WTC11 (cell line): ENCODE results near the gene GLTPD2. TPM values are rescaled to one million over a fixed set of nuclear protein-coding genes. Genes with fewer than 3 reads are reported as not detected.

Experiments used
- ATAC-seq: fragments of 200-7000 bp; cut with Tn5 transposase; 2 replicates; pipeline ENCODE4 v1.10.0; 2021; ENCODE audit warnings: mild to moderate bottlenecking, moderate library complexity
- CTCF ChIA-PET: fragments of 300-600 bp; sonication (Branson Sonifier 250); formaldehyde crosslinking; loops from one replicate; lab custom pipeline; 2021; ENCODE audit warnings: antibody characterized with exemption; lab: Charles Lee
- POLR2A ChIA-PET: fragments of 350-600 bp; sonication (Branson Sonifier 250); formaldehyde crosslinking; loops from one replicate; lab custom pipeline; 2021; ENCODE audit warnings: antibody characterized with exemption; lab: Charles Lee
- DNase-seq: peaks from one replicate; pipeline ENCODE4 v3.0.0; 2021; ENCODE audit warnings: low spot score
- H3K27ac Mint-ChIP-seq: 2 replicates; pipeline ENCODE4 v1.8.0; 2021; ENCODE audit warnings: mixed read lengths
- H3K27me3 Mint-ChIP-seq: 2 replicates; pipeline ENCODE4 v1.8.0; 2021; ENCODE audit warnings: low read depth, mild to moderate bottlenecking, moderate library complexity, mixed read lengths
- H3K36me3 Mint-ChIP-seq: 2 replicates; pipeline ENCODE4 v1.8.0; 2021; ENCODE audit warnings: mixed read lengths
- H3K4me1 Mint-ChIP-seq: 2 replicates; pipeline ENCODE4 v1.8.0; 2022; ENCODE audit warnings: mixed read lengths
- H3K4me3 Mint-ChIP-seq: 2 replicates; pipeline ENCODE4 v1.8.0; 2021; ENCODE audit warnings: mild to moderate bottlenecking, moderate library complexity, mixed read lengths
- H3K9me3 Mint-ChIP-seq: 2 replicates; pipeline ENCODE4 v1.8.0; 2021; ENCODE audit warnings: mixed read lengths
- ARID4B ChIP-seq: sonication (generic); formaldehyde crosslinking; IDR thresholded peaks from 2 replicates; pipeline ENCODE4 v1.8.0; 2023; ENCODE audit warnings: missing genetic modification reagents, mild to moderate bottlenecking, borderline replicate concordance
- ATF3 ChIP-seq: sonication (generic); formaldehyde crosslinking; conservative IDR thresholded peaks from 2 replicates; pipeline ENCODE4 v1.8.1; 2022; ENCODE audit warnings: mild to moderate bottlenecking, missing genetic modification reagents
- CBFB ChIP-seq: sonication (generic); formaldehyde crosslinking; IDR thresholded peaks from 2 replicates; pipeline ENCODE4 v1.8.1; 2022; ENCODE audit warnings: mild to moderate bottlenecking, low read depth, missing genetic modification reagents
- CTCF ChIP-seq: fragments of 200-600 bp; IDR thresholded peaks from 2 replicates; pipeline ENCODE4 v1.8.0; 2022; ENCODE audit warnings: antibody characterized with exemption
- EMX1 ChIP-seq: fragments of 250-450 bp; sonication (Bioruptor Pico); IDR thresholded peaks from 2 replicates; pipeline ENCODE4 v1.8.0; 2021; ENCODE audit warnings: mild to moderate bottlenecking
- ETV6 ChIP-seq: sonication (generic); formaldehyde crosslinking; IDR thresholded peaks from 2 replicates; pipeline ENCODE4 v1.8.1; 2022; ENCODE audit warnings: mild to moderate bottlenecking, missing genetic modification reagents
- HMGXB4 ChIP-seq: sonication (generic); formaldehyde crosslinking; IDR thresholded peaks from 2 replicates; pipeline ENCODE4 v1.8.1; 2023; ENCODE audit warnings: mild to moderate bottlenecking, moderate library complexity, missing genetic modification reagents
- JUN ChIP-seq: sonication (generic); formaldehyde crosslinking; IDR thresholded peaks from 2 replicates; pipeline ENCODE4 v1.8.0; 2023; ENCODE audit warnings: mild to moderate bottlenecking, missing genetic modification reagents
- MLX ChIP-seq: sonication (generic); formaldehyde crosslinking; IDR thresholded peaks from 2 replicates; pipeline ENCODE4 v1.8.1; 2023; ENCODE audit warnings: mild to moderate bottlenecking, missing genetic modification reagents, moderate library complexity
- NR1H2 ChIP-seq: sonication (generic); formaldehyde crosslinking; IDR thresholded peaks from 2 replicates; pipeline ENCODE4 v1.9.0; 2021; ENCODE audit warnings: mild to moderate bottlenecking, moderate library complexity, missing genetic modification reagents
- NR3C1 ChIP-seq: sonication (generic); formaldehyde crosslinking; conservative IDR thresholded peaks from 2 replicates; pipeline ENCODE4 v1.8.1; 2023; ENCODE audit warnings: low read depth, mild to moderate bottlenecking, missing genetic modification reagents
- OVOL2 ChIP-seq: fragments of 250-450 bp; sonication (Bioruptor Pico); IDR thresholded peaks from 2 replicates; pipeline ENCODE4 v1.9.0; 2021; ENCODE audit warnings: mild to moderate bottlenecking, borderline replicate concordance
- SMAD4 ChIP-seq: sonication (generic); formaldehyde crosslinking; IDR thresholded peaks from 2 replicates; pipeline ENCODE4 v1.8.0; 2022; ENCODE audit warnings: mild to moderate bottlenecking, missing genetic modification reagents
- SP1 ChIP-seq: sonication (generic); formaldehyde crosslinking; conservative IDR thresholded peaks from 2 replicates; pipeline ENCODE4 v1.8.1; 2022; ENCODE audit warnings: missing genetic modification reagents
- TEAD4 ChIP-seq: sonication (generic); formaldehyde crosslinking; IDR thresholded peaks from 2 replicates; pipeline ENCODE4 v1.8.0; 2022; ENCODE audit warnings: mild to moderate bottlenecking, missing genetic modification reagents
- ZMAT4 ChIP-seq: fragments of 250-450 bp; sonication (Bioruptor Pico); IDR thresholded peaks from 2 replicates; pipeline ENCODE4 v1.9.0; 2021; ENCODE audit warnings: mild to moderate bottlenecking
- ZNF138 ChIP-seq: sonication (generic); formaldehyde crosslinking; conservative IDR thresholded peaks from 2 replicates; pipeline ENCODE4 v1.8.1; 2022; ENCODE audit warnings: mild to moderate bottlenecking, moderate library complexity, missing genetic modification reagents
- ZNF317 ChIP-seq: sonication (generic); formaldehyde crosslinking; IDR thresholded peaks from 2 replicates; pipeline ENCODE4 v1.8.1; 2023; ENCODE audit warnings: low read depth, mild to moderate bottlenecking, moderate library complexity, missing genetic modification reagents, borderline replicate concordance
- ZNF671 ChIP-seq: fragments of 250-450 bp; sonication (Bioruptor Pico); IDR thresholded peaks from 2 replicates; pipeline ENCODE4 v1.8.0; 2021; ENCODE audit warnings: mild to moderate bottlenecking
- total RNA-seq: library from RNA; stranded (reverse); gene quantifications from 3 replicates; pipeline ENCODE4 v1.2.3, GENCODE V29; 2021

GLTPD2 gene
- total RNA-seq, 1 experiment from 2014 or later = not detected

GRCh38 chr17:4740025-4740351, 48.8 kb upstream of the GLTPD2 start:
- POLR2A ChIA-PET = no interaction called here
- H3K4me1 Mint-ChIP-seq = peaks cover 15% of the 10 kb centered on the region
- no peaks in the 10 kb centered on the region for H3K36me3 Mint-ChIP-seq
- DNase-seq = no peak
- CTCF ChIA-PET = interaction anchor here (1.3 kb wide), 1 partner anchor 8 kb away, joined by 5 read pairs; the partner anchor contains the start of gene MED11
- TF ChIP-seq NR1H2 (CRISPR knock-in tag) (no peak), OVOL2 (no peak), ETV6 (no peak), ZNF671 (no peak), HMGXB4 (CRISPR knock-in tag) (no peak), EMX1 (CRISPR knock-in tag) (no peak), ARID4B (CRISPR knock-in tag) (no peak), NR3C1 (CRISPR knock-in tag) (no peak), JUN (CRISPR knock-in tag) (no peak), ZNF317 (CRISPR knock-in tag) (no peak), CTCF (no peak), ZNF138 (CRISPR knock-in tag) (no peak), TEAD4 (CRISPR knock-in tag) (no peak), ZMAT4 (CRISPR knock-in tag) (no peak), CBFB (CRISPR knock-in tag) (no peak), ATF3 (CRISPR knock-in tag) (no peak), SMAD4 (CRISPR knock-in tag) (no peak), SP1 (CRISPR knock-in tag) (no peak), MLX (CRISPR knock-in tag) (no peak)
- peaks cover 91% of the 10 kb centered on the region for H3K27me3 Mint-ChIP-seq
- H3K4me3 Mint-ChIP-seq = peak overlapping the region; percentile 73
- ATAC-seq = peak; percentile 4; the same call in 1 of the 2 replicates
- H3K27ac Mint-ChIP-seq = no peak overlapping the region
- no peaks in the 10 kb centered on the region for H3K9me3 Mint-ChIP-seq
